K562 (cell line): ENCODE data around the gene DEPDC1B. TPM values are rescaled to one million over a fixed set of nuclear protein-coding genes. Genes with fewer than 3 reads are reported as not detected.

Experiments used
- ATAC-seq: fragments of 200-7000 bp; cut with Tn5 transposase; 3 replicates; pipeline ENCODE4 v1.9.1; 2020; ENCODE audit warnings: moderate library complexity
- BruUV-seq: library from RNA; stranded (reverse); fragments of 400-500 nt; replicated peaks from 2 replicates; lab custom pipeline; 2021; lab: Mats Ljungman, UMichigan
- CTCF ChIA-PET: fragments of 300-600 bp; formaldehyde crosslinking; extraction: SDS; loops from one replicate; lab custom pipeline; 2021; ENCODE audit warnings: low intra/inter-chr PET ratio; lab: Yijun Ruan, JAX
- POLR2A ChIA-PET: fragments of 300-600, 350-650 bp; sonication (Branson Sonifier 250); formaldehyde crosslinking; extraction: SDS; loops from one replicate; lab custom pipeline; 2021; ENCODE audit warnings: antibody characterized with exemption, inconsistent platforms; lab: Yijun Ruan, JAX
- DNase-seq, 4 experiments: peaks; one replicate each; pipeline versions ENCODE4 v3.0.0 to v3.0.0-alpha.2; 2011 to 2018; ENCODE audit warnings: low spot score in 3 of 4, mixed read lengths in 3 of 4; ENCODE audit errors: extremely low read depth in 1 of 4
- FAIRE-seq: peaks from 2 replicates; lab custom pipeline; 2011; peaks lifted over from hg19 to GRCh38; lab: Jason Lieb, UNC
- H2AFZ ChIP-seq: 2 replicates; pipeline ENCODE4 v1.6.0; 2011; ENCODE audit warnings: low read depth, low read length, control low read depth, inconsistent platforms
- H3K27ac ChIP-seq: fragments of 200-600 bp; 3 replicates; pipeline ENCODE4 v1.8.0; 2011; ENCODE audit warnings: low read depth, mild to moderate bottlenecking, control low read depth, inconsistent platforms, low read length, moderate library complexity, mixed read lengths; ENCODE audit errors: extremely low read depth
- H3K27me3 ChIP-seq, 2 experiments: fragments of 300-600 bp in 1 of 2; 2 replicates in 1 of 2; 3 replicates in 1 of 2; pipeline versions ENCODE4 v1.6.0 to v1.8.0; 2011; ENCODE audit warnings: inconsistent platforms in 2 of 2, low read length in 2 of 2, mild to moderate bottlenecking in 1 of 2, mixed read lengths in 1 of 2, moderate library complexity in 1 of 2; ENCODE audit not compliant: control insufficient read depth in 2 of 2, insufficient read depth in 2 of 2
- H3K36me3 ChIP-seq: fragments of 300-600 bp; 3 replicates; pipeline ENCODE4 v1.8.0; 2011; ENCODE audit warnings: mild to moderate bottlenecking, low read length, inconsistent platforms; ENCODE audit not compliant: control insufficient read depth, insufficient read depth
- H3K4me1 ChIP-seq, 2 experiments: fragments of 200-600 bp in 1 of 2; replicated peaks in 1 of 2; 2 replicates in 1 of 2; 3 replicates in 1 of 2; pipeline versions ENCODE4 v1.5.1 to v1.8.0; 2011; ENCODE audit warnings: inconsistent platforms in 2 of 2, low read length in 2 of 2, mild to moderate bottlenecking in 1 of 2, mixed read lengths in 1 of 2, moderate library complexity in 1 of 2; ENCODE audit not compliant: control insufficient read depth in 2 of 2, insufficient read depth in 2 of 2
- H3K4me2 ChIP-seq: 2 replicates; pipeline ENCODE4 v1.6.1; 2011; ENCODE audit warnings: low read length, control low read depth, inconsistent platforms, mixed read lengths; ENCODE audit not compliant: insufficient read depth
- H3K4me3 ChIP-seq: fragments of 200-600 bp; sonication (generic), shearing (Covaris generic); 2 replicates; pipeline ENCODE4 v1.5.1; 2016; ENCODE audit warnings: control low read depth, inconsistent platforms
- H3K79me2 ChIP-seq: fragments of 200-600 bp; 3 replicates; pipeline ENCODE4 v1.8.0; 2011; ENCODE audit warnings: low read length, inconsistent platforms; ENCODE audit not compliant: control insufficient read depth, insufficient read depth
- H3K9ac ChIP-seq, 2 experiments: 2 replicates each; pipeline versions ENCODE4 v1.6.0 to v1.6.1; 2011; ENCODE audit warnings: low read depth in 2 of 2, low read length in 2 of 2, control low read depth in 1 of 2, inconsistent platforms in 1 of 2, mild to moderate bottlenecking in 1 of 2, mixed read lengths in 1 of 2; ENCODE audit not compliant: insufficient read depth in 1 of 2
- H3K9me1 ChIP-seq: one replicate; pipeline ENCODE4 v1.6.0; 2011; ENCODE audit warnings: inconsistent platforms, mild to moderate bottlenecking, low read length, moderate library complexity; ENCODE audit not compliant: control insufficient read depth, insufficient read depth
- H3K9me3 ChIP-seq: replicated peaks from 2 replicates; pipeline ENCODE4 v1.5.1; 2011; ENCODE audit warnings: low read depth, low read length, inconsistent platforms; ENCODE audit not compliant: control insufficient read depth, insufficient read depth
- H4K20me1 ChIP-seq: replicated peaks from 2 replicates; pipeline ENCODE4 v1.6.1; 2011; ENCODE audit warnings: low read length, inconsistent platforms, mixed read lengths; ENCODE audit not compliant: control insufficient read depth, insufficient read depth
- CEBPG ChIP-seq, 3 experiments: fragments of 200-800 bp in 1 of 3; sonication (Bioruptor generic) in 1 of 3; sonication (generic) in 1 of 3; formaldehyde crosslinking in 1 of 3; IDR thresholded peaks in 2 of 3; conservative IDR thresholded peaks in 1 of 3; 2 replicates each; pipeline versions ENCODE4 v1.6.1 to v1.8.0; 2016 to 2022; ENCODE audit warnings: missing compliant biosample characterization in 2 of 3, missing genetic modification characterization in 2 of 3, mild to moderate bottlenecking in 1 of 3, missing genetic modification reagents in 1 of 3
- CSDE1 ChIP-seq, 2 experiments: fragments of 450-650 bp; IDR thresholded peaks; 2 replicates each; pipeline ENCODE4 v1.6.1; 2016; ENCODE audit warnings: mild to moderate bottlenecking in 1 of 2
- LCOR ChIP-seq: sonication (generic); formaldehyde crosslinking; IDR thresholded peaks from 2 replicates; pipeline ENCODE4 v1.8.0; 2022; ENCODE audit warnings: mild to moderate bottlenecking, missing genetic modification reagents
- MAZ ChIP-seq, 2 experiments: fragments of 450-650 bp in 1 of 2; sonication (generic) in 1 of 2; formaldehyde crosslinking; IDR thresholded peaks in 1 of 2; conservative IDR thresholded peaks in 1 of 2; 2 replicates each; pipeline versions ENCODE4 v1.4.0 to v1.5.0; 2020; ENCODE audit warnings: mild to moderate bottlenecking in 1 of 2, missing genetic modification reagents in 1 of 2
- NFYB ChIP-seq: IDR thresholded peaks from 2 replicates; pipeline ENCODE4 v1.6.1; 2011; ENCODE audit warnings: mild to moderate bottlenecking, moderate library complexity; ENCODE audit not compliant: insufficient read length; ENCODE audit errors: extremely low read depth
- RAD51 ChIP-seq: fragments of 450-650 bp; IDR thresholded peaks from 2 replicates; pipeline ENCODE4 v1.7.1; 2016; ENCODE audit warnings: low read depth, mild to moderate bottlenecking, borderline replicate concordance
- WGBS: fragments of 100-300 bp; shearing (Covaris generic); methylation state at CpG from one replicate; pipeline ENCODE4 v1.1.6; 2016; ENCODE audit warnings: low coverage, mixed read lengths; ENCODE audit not compliant: insufficient coverage; ENCODE audit errors: missing lambda C conversion rate; 5-methylcytosine and 5-hydroxymethylcytosine counted together
- in situ Hi-C: fragments of 300-500 bp; cut with MboI; formaldehyde crosslinking; loops from 4 replicates; pipeline ENCODE4 v1.15.0; 2018; ENCODE audit warnings: inconsistent platforms, mixed read lengths
- intact Hi-C: fragments of 100-400 bp; cut with micrococcal nuclease; formaldehyde crosslinking; loops from 2 replicates; pipeline ENCODE4 v1.14.2; 2022
- polyA plus RNA-seq, 8 experiments: library from polyadenylated mRNA; depleted of rRNA in 4 of 8; stranded (reverse) in 5 of 8; unstranded in 3 of 8; fragments of >200 nt; fragmentation: Nextera tagmentation in 2 of 8; fragmentation: Illumina TruSeq in 1 of 8; extraction: Ambion mirVana in 2 of 8; extraction: Trizol in 1 of 8; gene quantifications; 2 replicates each; pipeline versions ENCODE4 v1.2.1 to v1.2.3, GENCODE V29; 2011 to 2014; ENCODE audit warnings: inconsistent platforms in 1 of 8, missing spikeins in 1 of 8
- total RNA-seq, 7 experiments: library from RNA; depleted of rRNA in 6 of 7; stranded (reverse); fragments of >200 nt in 6 of 7; fragmentation: Illumina TruSeq in 2 of 7; extraction: Trizol in 2 of 7; gene quantifications; 2 replicates each; pipeline versions ENCODE4 v1.2.1 to v1.2.3, GENCODE V29; 2011 to 2021; ENCODE audit warnings: low replicate concordance in 1 of 7

The DEPDC1B gene
- total and polyA plus RNA-seq, 9 of the 15 experiments (the other 6 are each of a cell fraction or from before 2014, with no cell fraction given) = 36.0 to 67.2 (median 44.5) TPM

GRCh38 chr5:60686157-60686556, 13.8 kb downstream of the DEPDC1B start:
- H3K27me3 ChIP-seq = no peaks in the 10 kb centered on the region
- ChIA-PET POLR2A (interaction anchor here (1.1 to 1.5 kb wide), 2 partner anchors 11 to 12 kb away, joined by 4 to 6 read pairs; no protein-coding TSS in a partner anchor), CTCF (no interaction called here)
- H3K4me1 ChIP-seq = peaks cover 0 to 21% of the 10 kb centered on the region in 2 experiments; a peak in 3 of 5 replicates
- DNase-seq (no peak), FAIRE-seq (no peak), ATAC-seq (no peak)
- no peaks in the 10 kb centered on the region for H3K9me3 ChIP-seq
- no peak overlapping the region for H2AFZ ChIP-seq
- H3K4me2 ChIP-seq = peak overlapping the region; percentile 7; the same call in 1 of the 2 replicates
- H3K9me1 ChIP-seq = no peaks in the 10 kb centered on the region
- TSS peak; percentile 3 for BruUV-seq
- 70% methylated on average over 4 of the region's 4 CpGs for WGBS
- no peak overlapping the region for H3K4me3 ChIP-seq
- TF ChIP-seq RAD51 (no peak), NFYB (no peak), MAZ (CRISPR knock-in tag; conservative IDR thresholded peaks at IDR 0.05 in 1 of 2, IDR thresholded peaks at IDR 0.05 in 1 of 2) (0 out of 4 replicates have a peak, but pooled peaks of 1 of the 2 experiments have one; percentile 4), CEBPG (CRISPR knock-in tag; IDR thresholded peaks at IDR 0.05) (no peak; the same call in 1 of the 2 replicates), CEBPG (tag; conservative IDR thresholded peaks at IDR 0.05 in 1 of 2, IDR thresholded peaks at IDR 0.05 in 1 of 2) (0 out of 4 replicates have a peak, but pooled peaks of 1 of the 2 experiments have one; percentile 6), LCOR (CRISPR knock-in tag) (peak; percentile 6; the same call in 1 of the 2 replicates), CSDE1 (IDR thresholded peaks at IDR 0.05) (no peak)
- peaks cover 79% of the 10 kb centered on the region for H3K79me2 ChIP-seq
- peaks cover 32% of the 10 kb centered on the region for H3K36me3 ChIP-seq
- H3K27ac ChIP-seq = no peak overlapping the region; the same call in 2 of the 3 replicates
- intact Hi-C loops = loop anchor here (5.0 kb wide), 1 partner anchor 156 kb away; the partner anchor contains the start of gene ELOVL7
- H3K9ac ChIP-seq = no peak overlapping the region
- in situ Hi-C loops = loop anchor here (25.0 kb wide), 1 partner anchor 251 kb away; the partner anchor contains the start of genes ERCC8 and NDUFAF2
- peaks cover 3% of the 10 kb centered on the region; the same call in 1 of the 2 replicates for H4K20me1 ChIP-seq
